Ascending aorta (tissue), 2 donors: Measurements from ENCODE around the gene MBP. TPM values are rescaled to one million over a fixed set of nuclear protein-coding genes. Genes with fewer than 3 reads are reported as not detected.
A peak's percentile ranks its signal among the peaks of the same experiment; 100 is the strongest.

Source experiments
- DNase-seq, 2 donors: peaks; one replicate each; pipeline ENCODE4 v3.0.0-alpha.2; 2019; ENCODE audit warnings: low spot score in 2 of 2
- H3K27ac ChIP-seq, 2 donors: fragments of 200-600 bp; sonication (generic); one replicate each; pipeline ENCODE4 v1.5.1; 2016 to 2017; ENCODE audit warnings: mild to moderate bottlenecking in 1 of 2
- H3K27me3 ChIP-seq: fragments of 200-600 bp; sonication (generic); one replicate; pipeline ENCODE4 v1.5.1; 2017
- H3K36me3 ChIP-seq, 2 donors: fragments of 200-600 bp; sonication (generic); one replicate each; pipeline ENCODE4 v1.5.1; 2016
- H3K4me1 ChIP-seq, 2 donors: fragments of 200-600 bp; sonication (generic); one replicate each; pipeline ENCODE4 v1.5.1; 2016 to 2017; ENCODE audit warnings: mild to moderate bottlenecking in 1 of 2
- H3K4me3 ChIP-seq, 2 donors: fragments of 200-600 bp; sonication (generic); one replicate each; pipeline ENCODE4 v1.5.1; 2016 to 2017; ENCODE audit warnings: mild to moderate bottlenecking in 1 of 2
- H3K9me3 ChIP-seq, 2 donors: fragments of 200-600 bp; sonication (generic); one replicate each; pipeline ENCODE4 v1.5.1; 2016
- CTCF ChIP-seq, 3 experiments: fragments of 200-600 bp in 2 of 3; fragments of 450-650 bp in 1 of 3; sonication (generic) in 2 of 3; IDR thresholded peaks; one replicate each; pipeline ENCODE4 v1.5.1; 2016 to 2019; ENCODE audit warnings: antibody characterized with exemption in 3 of 3, mild to moderate bottlenecking in 1 of 3, moderate library complexity in 1 of 3
- intact Hi-C: fragments of 100-400 bp; cut with DNase I; formaldehyde crosslinking; loops from one replicate; pipeline ENCODE4 v1.15.1; 2023
- total RNA-seq: library from RNA; depleted of rRNA; stranded (reverse); fragments of >200 nt; gene quantifications from one replicate; pipeline ENCODE4 v1.1.0, GENCODE V29; 2016

The MBP gene
- total RNA-seq, 1 donor from 2014 or later, result 8.1 TPM

- Histone ChIP-seq H3K4me3 (no peak overlapping the region), H3K27ac (no peak overlapping the region), H3K27me3 (no peaks in the 10 kb centered on the region), H3K36me3 (no peaks in the 10 kb centered on the region), H3K4me1 (no peaks in the 10 kb centered on the region), H3K9me3 (no peaks in the 10 kb centered on the region)
- intact Hi-C loops, result no loop called here
- DNase-seq, result peak in 1 of 2 donors; percentile 51
- no peak for TF ChIP-seq CTCF (IDR thresholded peaks at IDR 0.05)
Observed at GRCh38 chr18:76988827-76989646, 143.5 kb downstream of the MBP start.

- H3K4me1 ChIP-seq, result no peaks in the 10 kb centered on the region
- no peaks in the 10 kb centered on the region for H3K27me3 ChIP-seq
- peak in 1 of 2 donors; percentile 69 for DNase-seq
- H3K9me3 ChIP-seq, result no peaks in the 10 kb centered on the region
- no peak overlapping the region for H3K27ac ChIP-seq
- no peaks in the 10 kb centered on the region for H3K36me3 ChIP-seq
- TF ChIP-seq CTCF (IDR thresholded peaks at IDR 0.05), result no peak
- intact Hi-C loops, result no loop called here
- no peak overlapping the region for H3K4me3 ChIP-seq
Observed at GRCh38 chr18:76988031-76988826, 144.4 kb downstream of the MBP start.

GRCh38 chr18:76986406-76986805 is 146.2 kb downstream of the MBP start:
- TF ChIP-seq CTCF (IDR thresholded peaks at IDR 0.05), result no peak
- Histone ChIP-seq H3K27me3 (no peaks in the 10 kb centered on the region), H3K36me3 (no peaks in the 10 kb centered on the region), H3K4me1 (no peaks in the 10 kb centered on the region), H3K9me3 (no peaks in the 10 kb centered on the region), H3K4me3 (no peak overlapping the region), H3K27ac (no peak overlapping the region)
- intact Hi-C loops, result no loop called here
- DNase-seq, result peak in 1 of 2 donors; percentile 51

GRCh38 chr18:76985951-76986236 is 146.7 kb downstream of the MBP start:
- H3K4me1 ChIP-seq, result no peaks in the 10 kb centered on the region
- H3K27me3 ChIP-seq, result no peaks in the 10 kb centered on the region
- no peak for DNase-seq
- no peaks in the 10 kb centered on the region for H3K36me3 ChIP-seq
- no peaks in the 10 kb centered on the region for H3K9me3 ChIP-seq
- no peak overlapping the region for H3K4me3 ChIP-seq
- intact Hi-C loops, result no loop called here
- TF ChIP-seq CTCF (IDR thresholded peaks at IDR 0.05), result no peak
- no peak overlapping the region for H3K27ac ChIP-seq

- intact Hi-C loops, result no loop called here
- H3K27me3 ChIP-seq, result no peaks in the 10 kb centered on the region
- no peaks in the 10 kb centered on the region for H3K36me3 ChIP-seq
- no peak for TF ChIP-seq CTCF (IDR thresholded peaks at IDR 0.05)
- H3K4me1 ChIP-seq, result no peaks in the 10 kb centered on the region
- no peaks in the 10 kb centered on the region for H3K9me3 ChIP-seq
- H3K27ac ChIP-seq, result no peak overlapping the region
- no peak overlapping the region for H3K4me3 ChIP-seq
- peak in 1 of 2 donors; percentile 55 for DNase-seq
Observed at GRCh38 chr18:76985156-76985950, 147.2 kb downstream of the MBP start.
